Loucy (cell line): Measurements from ENCODE around the gene MRTO4.

Experiments used
- EZH2phosphoT487 ChIP-seq: fragments of 200-600 bp; IDR thresholded peaks from 2 replicates; pipeline ENCODE4 v1.6.1; 2018; ENCODE audit warnings: antibody characterized with exemption, mild to moderate bottlenecking, moderate library complexity, borderline replicate concordance
- TF ChIP-seq, protein P1 (sequence below): fragments of 200-600 bp; sonication (generic); conservative IDR thresholded peaks from 2 replicates; pipeline ENCODE4 v1.5.1; 2014; ENCODE audit warnings: mild to moderate bottlenecking, antibody characterized with exemption, low read length

DNA sequence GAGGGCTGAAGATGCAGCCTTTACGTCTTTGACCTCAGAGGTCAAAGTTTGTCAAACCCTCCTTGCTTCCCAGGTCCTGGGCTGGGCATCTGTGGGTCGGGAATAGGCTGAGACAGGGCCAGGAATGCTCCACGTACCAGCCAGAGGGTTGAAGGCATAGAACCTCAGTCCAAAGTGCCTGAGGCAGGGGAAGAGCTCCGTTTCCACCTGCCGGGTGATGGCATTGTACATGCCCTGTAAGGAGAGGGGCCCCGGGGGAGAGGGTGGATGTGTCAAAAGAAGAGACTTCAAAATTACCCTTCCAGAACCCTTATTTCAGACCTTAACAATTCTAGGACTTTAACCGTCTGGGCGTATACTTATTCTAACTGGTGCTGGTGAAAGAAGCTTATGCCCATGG is 33.3 kb downstream of the MRTO4 start:
- no peak for TF ChIP-seq EZH2phosphoT487
- TF ChIP-seq, protein P1, sequence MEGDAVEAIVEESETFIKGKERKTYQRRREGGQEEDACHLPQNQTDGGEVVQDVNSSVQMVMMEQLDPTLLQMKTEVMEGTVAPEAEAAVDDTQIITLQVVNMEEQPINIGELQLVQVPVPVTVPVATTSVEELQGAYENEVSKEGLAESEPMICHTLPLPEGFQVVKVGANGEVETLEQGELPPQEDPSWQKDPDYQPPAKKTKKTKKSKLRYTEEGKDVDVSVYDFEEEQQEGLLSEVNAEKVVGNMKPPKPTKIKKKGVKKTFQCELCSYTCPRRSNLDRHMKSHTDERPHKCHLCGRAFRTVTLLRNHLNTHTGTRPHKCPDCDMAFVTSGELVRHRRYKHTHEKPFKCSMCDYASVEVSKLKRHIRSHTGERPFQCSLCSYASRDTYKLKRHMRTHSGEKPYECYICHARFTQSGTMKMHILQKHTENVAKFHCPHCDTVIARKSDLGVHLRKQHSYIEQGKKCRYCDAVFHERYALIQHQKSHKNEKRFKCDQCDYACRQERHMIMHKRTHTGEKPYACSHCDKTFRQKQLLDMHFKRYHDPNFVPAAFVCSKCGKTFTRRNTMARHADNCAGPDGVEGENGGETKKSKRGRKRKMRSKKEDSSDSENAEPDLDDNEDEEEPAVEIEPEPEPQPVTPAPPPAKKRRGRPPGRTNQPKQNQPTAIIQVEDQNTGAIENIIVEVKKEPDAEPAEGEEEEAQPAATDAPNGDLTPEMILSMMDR: no peak
